Mucosa of descending colon (tissue), 3 donors: ENCODE measurements around the gene ATP2A1. TPM values are rescaled to one million over a fixed set of nuclear protein-coding genes. Genes with fewer than 3 reads are reported as not detected.
"Not testable (repeated sequence)": the region's sequence is repeated elsewhere in the genome, so short reads cannot be mapped to it uniquely, and the experiment has no call there.

Experiments
- ATAC-seq: fragments of 200-7000 bp; cut with Tn5 transposase; one replicate; pipeline ENCODE4 v1.9.1; 2020; ENCODE audit warnings: mild to moderate bottlenecking, moderate library complexity
- DNase-seq, 3 donors: peaks; one replicate each; pipeline ENCODE4 v3.0.0-alpha.2; 2020
- H3K36me3 ChIP-seq: fragments of 200-600 bp; one replicate; pipeline ENCODE4 v1.8.0; 2021; ENCODE audit warnings: low read depth, mild to moderate bottlenecking
- H3K4me1 ChIP-seq: fragments of 200-600 bp; one replicate; pipeline ENCODE4 v1.8.0; 2021; ENCODE audit warnings: low read depth, mild to moderate bottlenecking
- H3K4me3 ChIP-seq: fragments of 200-600 bp; one replicate; pipeline ENCODE4 v1.8.0; 2021; ENCODE audit warnings: mild to moderate bottlenecking
- H3K9me3 ChIP-seq: fragments of 200-600 bp; one replicate; pipeline ENCODE4 v1.8.0; 2021; ENCODE audit warnings: mild to moderate bottlenecking
- CTCF ChIP-seq: fragments of 200-600 bp; IDR thresholded peaks from one replicate; pipeline ENCODE4 v1.8.0; 2022; ENCODE audit warnings: antibody characterized with exemption, mild to moderate bottlenecking
- intact Hi-C, 2 donors: fragments of 100-400 bp; cut with DNase I in 1 of 2; cut with micrococcal nuclease in 1 of 2; formaldehyde crosslinking; loops; one replicate each; pipeline versions ENCODE4 v1.11.0 to v1.11.1; 2022; cut with DNase I, micrococcal nuclease
- total RNA-seq, 3 donors: library from RNA; stranded (reverse); fragmentation: NEBNext Ultra II Directional in 2 of 3; extraction: Animal tissue kit (Norgen Biotek cat#: 25700) in 2 of 3; gene quantifications; one replicate each; pipeline versions ENCODE4 v1.2.1 to v1.2.4, GENCODE V29; 2021 to 2023
- donor health status: DM: no; HTN: no; CAD: no; lungs with moderate emphysema.
- donor health status: DM: no; HTN: no; CAD: no.
- donor health status: DM: no; HTN: yes; CAD: no.

Gene ATP2A1
- total RNA-seq, 3 donors from 2014 or later: 0.96 to 1.7 (median 1.6) TPM

- intact Hi-C loops: no loop called here
Measured at GRCh38 chr16:28937222-28937876, 59.1 kb downstream of the ATP2A1 start.

DNA sequence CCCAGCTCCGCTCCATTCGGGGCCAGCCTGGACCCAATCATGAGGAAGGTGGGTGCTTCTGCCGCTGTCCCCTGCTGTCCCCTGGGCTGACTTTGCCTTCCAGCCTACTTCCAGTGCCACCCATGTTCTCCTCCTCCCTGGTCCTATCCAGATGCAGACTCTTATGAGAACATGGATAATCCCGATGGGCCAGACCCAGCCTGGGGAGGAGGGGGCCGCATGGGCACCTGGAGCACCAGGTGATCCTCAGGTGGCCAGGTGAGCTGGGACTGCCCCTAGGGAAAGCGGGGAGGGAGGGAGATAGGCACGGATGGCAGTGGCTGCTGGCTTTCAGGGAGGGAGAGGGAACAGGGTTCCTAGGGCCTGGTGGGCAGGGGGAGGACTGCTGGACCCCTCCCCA lies 60.4 kb downstream of the ATP2A1 start:
- H3K4me1 ChIP-seq: peaks cover 5% of the 10 kb centered on the region
- no peak for TF ChIP-seq CTCF
- no peak for ATAC-seq
- no peaks in the 10 kb centered on the region for H3K36me3 ChIP-seq
- intact Hi-C loops: no loop called here
- no peaks in the 10 kb centered on the region for H3K9me3 ChIP-seq
- no peak for DNase-seq
- no peak overlapping the region for H3K4me3 ChIP-seq

More at GRCh38 chr16:28937222-28937876, 59.1 kb downstream of the ATP2A1 start:
- Histone ChIP-seq H3K9me3 (no peaks in the 10 kb centered on the region), H3K4me1 (peaks cover 5% of the 10 kb centered on the region), H3K4me3 (no peak overlapping the region), H3K36me3 (no peaks in the 10 kb centered on the region)
- no peak for TF ChIP-seq CTCF
- no peak for DNase-seq
- no peak for ATAC-seq

GRCh38 chr16:28939825-28940224 lies 61.5 kb downstream of the ATP2A1 start:
- H3K4me1 ChIP-seq: peaks cover 11% of the 10 kb centered on the region
- H3K36me3 ChIP-seq, DNase-seq, H3K9me3 ChIP-seq, H3K4me3 ChIP-seq, intact Hi-C loops, ATAC-seq: not testable (repeated sequence)

GRCh38 chr16:28943281-28943680 lies 65.0 kb downstream of the ATP2A1 start:
- ATAC-seq (no peak), DNase-seq (no peak)
- H3K9me3 ChIP-seq: no peaks in the 10 kb centered on the region
- peaks cover 17% of the 10 kb centered on the region for H3K4me1 ChIP-seq
- H3K36me3 ChIP-seq: no peaks in the 10 kb centered on the region
- no peak overlapping the region for H3K4me3 ChIP-seq
- intact Hi-C loops: no loop called here
- TF ChIP-seq CTCF: no peak

DNA sequence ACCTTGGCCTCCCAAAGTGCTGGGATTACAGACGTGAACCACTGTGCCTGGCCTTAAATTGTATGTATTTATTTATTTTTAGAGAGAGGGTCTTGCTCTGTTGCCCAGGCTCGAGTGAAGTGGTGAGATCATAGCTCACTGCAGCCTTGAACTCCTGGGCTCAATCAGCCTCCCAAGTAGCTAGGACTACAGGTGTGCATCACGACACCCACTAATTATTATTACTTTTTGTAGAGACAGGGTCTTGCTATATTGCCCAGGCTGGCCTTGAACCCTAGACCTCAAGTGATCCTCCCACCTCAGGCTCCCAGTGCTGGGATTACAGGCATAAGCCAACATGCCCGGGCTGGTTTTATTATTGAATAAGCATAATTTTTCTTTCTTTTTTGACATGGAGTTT lies 68.4 kb downstream of the ATP2A1 start:
- ATAC-seq: no peak
- no peak for TF ChIP-seq CTCF
- Histone ChIP-seq H3K9me3 (no peaks in the 10 kb centered on the region), H3K36me3 (peaks cover 5% of the 10 kb centered on the region), H3K4me1 (peaks cover 25% of the 10 kb centered on the region), H3K4me3 (no peak overlapping the region)
- intact Hi-C loops: no loop called here
- DNase-seq: no peak

GRCh38 chr16:28950648-28951409 lies 72.5 kb downstream of the ATP2A1 start, which contains the start of gene NFATC2IP:
TSS of gene NFATC2IP (plus strand) at chr16:28950937. CDS start at chr16:28951012, 75 bp downstream.
- no peaks in the 10 kb centered on the region for H3K9me3 ChIP-seq
- ATAC-seq (peak; percentile 96), DNase-seq (peak; percentile 99 to 100 (median 100))
- TF ChIP-seq CTCF: peak; percentile 22
- intact Hi-C loops: no loop called here
- H3K4me1 ChIP-seq: peaks cover 15% of the 10 kb centered on the region
- peaks cover 5% of the 10 kb centered on the region for H3K36me3 ChIP-seq
- peak within 1 kb of the TSS; percentile 85 for H3K4me3 ChIP-seq
